ENCODE data around the gene TNXB.

GRCh38 chr6:32152769-32153563, 43.8 kb upstream of the TNXB start:
- TF ChIP-seq CTCF (IDR thresholded peaks at IDR 0.05), result no peak
- TF ChIP-seq POLR2A (IDR thresholded peaks at IDR 0.05), result peak; percentile 19
